MM.1S (cell line): ENCODE measurements around the gene PIEZO2.

ENCODE experiments used
- EZH2 ChIP-seq: fragments of 300-600 bp; sonication (generic); optimal IDR thresholded peaks from 2 replicates; pipeline ENCODE3; 2017; ENCODE audit warnings: low read depth, mild to moderate bottlenecking, antibody characterized with exemption, low read length, mixed read lengths
- TF ChIP-seq, protein P1 (sequence below): fragments of 300-600 bp; sonication (generic); IDR thresholded peaks from 2 replicates; pipeline ENCODE4 v1.5.1; 2016; ENCODE audit warnings: antibody characterized with exemption, low read length, mixed read lengths

DNA sequence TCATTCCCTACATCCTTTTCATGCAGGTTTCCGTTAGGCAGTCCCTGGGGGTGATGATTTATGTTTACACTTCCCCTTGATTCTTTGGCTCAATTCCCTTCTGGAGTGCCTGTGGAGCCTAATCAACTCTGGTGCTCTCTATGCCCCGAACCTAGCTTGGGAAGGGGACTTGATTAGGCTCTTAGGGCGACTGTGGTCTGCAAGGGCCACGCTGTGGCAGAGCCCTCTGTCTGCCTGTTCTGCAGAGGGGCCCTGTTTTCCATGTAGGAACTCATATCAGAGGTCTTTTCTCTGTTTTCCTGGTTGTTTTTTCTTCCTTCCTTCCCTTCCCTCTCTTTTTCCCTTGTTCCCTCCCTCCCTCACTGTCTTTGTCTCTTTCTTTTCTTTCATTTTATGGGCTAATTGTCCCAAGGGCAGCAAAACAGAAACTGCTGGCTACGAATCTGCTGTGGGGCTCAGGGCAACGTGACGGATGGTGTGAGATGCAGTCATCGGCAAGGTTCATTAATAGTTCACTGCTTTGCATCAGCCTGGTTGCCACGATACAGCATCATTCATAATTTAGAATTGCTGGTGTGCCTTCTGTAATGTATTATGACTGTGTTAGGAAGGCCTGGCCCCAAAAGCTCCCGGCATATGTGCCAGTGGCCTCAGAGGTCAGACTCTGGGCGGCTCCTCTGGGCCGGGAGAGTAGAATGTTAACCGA, 489.0 kb downstream of the PIEZO2 start:
- TF ChIP-seq, protein P1, sequence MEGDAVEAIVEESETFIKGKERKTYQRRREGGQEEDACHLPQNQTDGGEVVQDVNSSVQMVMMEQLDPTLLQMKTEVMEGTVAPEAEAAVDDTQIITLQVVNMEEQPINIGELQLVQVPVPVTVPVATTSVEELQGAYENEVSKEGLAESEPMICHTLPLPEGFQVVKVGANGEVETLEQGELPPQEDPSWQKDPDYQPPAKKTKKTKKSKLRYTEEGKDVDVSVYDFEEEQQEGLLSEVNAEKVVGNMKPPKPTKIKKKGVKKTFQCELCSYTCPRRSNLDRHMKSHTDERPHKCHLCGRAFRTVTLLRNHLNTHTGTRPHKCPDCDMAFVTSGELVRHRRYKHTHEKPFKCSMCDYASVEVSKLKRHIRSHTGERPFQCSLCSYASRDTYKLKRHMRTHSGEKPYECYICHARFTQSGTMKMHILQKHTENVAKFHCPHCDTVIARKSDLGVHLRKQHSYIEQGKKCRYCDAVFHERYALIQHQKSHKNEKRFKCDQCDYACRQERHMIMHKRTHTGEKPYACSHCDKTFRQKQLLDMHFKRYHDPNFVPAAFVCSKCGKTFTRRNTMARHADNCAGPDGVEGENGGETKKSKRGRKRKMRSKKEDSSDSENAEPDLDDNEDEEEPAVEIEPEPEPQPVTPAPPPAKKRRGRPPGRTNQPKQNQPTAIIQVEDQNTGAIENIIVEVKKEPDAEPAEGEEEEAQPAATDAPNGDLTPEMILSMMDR, result no peak
- no peak for TF ChIP-seq EZH2
